ENCODE results near the gene ZNRF2. TPM values are rescaled to one million over a fixed set of nuclear protein-coding genes. Genes with fewer than 3 reads are reported as not detected.

The ZNRF2 gene
- total RNA-seq, 4 donors from 2014 or later = 31.4 to 42.5 (median 39.2) TPM

DNA sequence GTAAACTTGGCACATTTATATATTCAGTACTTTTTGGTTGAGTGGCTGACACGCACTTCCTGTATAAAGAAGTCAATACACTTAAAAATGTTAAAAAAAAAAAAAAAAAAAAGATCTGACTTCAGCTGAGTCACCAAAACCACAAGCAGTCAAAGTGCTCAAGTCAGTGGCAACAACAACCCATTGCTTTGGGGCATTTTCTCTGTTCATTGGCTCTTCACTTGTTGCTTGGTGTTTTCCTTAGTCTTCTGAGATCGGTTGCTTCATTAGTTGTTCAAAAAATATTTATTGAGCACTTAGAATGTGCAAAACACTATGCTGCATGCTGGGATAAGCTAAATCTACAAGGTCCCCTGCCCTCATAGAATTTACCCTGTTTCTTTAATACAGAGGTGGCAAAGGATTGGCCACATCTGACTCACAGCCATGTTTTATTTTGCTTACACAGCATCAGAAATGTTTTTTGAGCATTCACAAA lies 63.7 kb downstream of the ZNRF2 start:
- Histone ChIP-seq H3K27me3 (no peaks in the 10 kb centered on the region), H3K9me3 (no peaks in the 10 kb centered on the region), H3K27ac (peak overlapping the region in 3 of 4 donors; percentile 59 to 79 (median 66)), H3K4me1 (peaks cover 0 to 46% (median 9%) of the 10 kb centered on the region in 4 donors), H3K4me3 (no peak overlapping the region), H3K36me3 (no peaks in the 10 kb centered on the region)
- TF ChIP-seq POLR2A (IDR thresholded peaks at IDR 0.05) (no peak), EP300 (IDR thresholded peaks at IDR 0.05) (peak in 1 of 2 donors; percentile 32), CTCF (IDR thresholded peaks at IDR 0.05) (no peak)
- WGBS, 2 donors = 36 to 42% methylated on average over 2 of the region's 2 CpGs
- no peak for DNase-seq (ENCODE audit: low spot score in 2 of 2)

DNA sequence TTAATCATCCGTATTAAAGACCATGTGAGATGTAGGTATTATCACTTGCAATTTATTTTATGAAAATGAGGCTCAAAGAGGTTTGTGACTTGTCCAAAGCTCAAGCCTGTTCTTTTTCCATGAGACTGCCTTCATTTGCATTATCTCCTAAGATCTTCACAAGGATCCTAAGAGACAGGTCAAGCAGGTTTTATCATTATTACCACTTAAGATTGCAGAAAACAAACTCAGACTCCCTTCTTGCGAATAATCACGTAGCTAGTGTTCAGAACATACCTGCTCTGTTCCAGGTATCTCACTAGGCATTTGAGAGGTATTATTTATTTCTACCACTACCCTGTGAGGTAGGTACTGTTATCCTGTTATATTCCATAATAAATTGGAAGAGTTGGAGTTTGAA lies 64.8 kb downstream of the ZNRF2 start:
- no peaks in the 10 kb centered on the region for H3K36me3 ChIP-seq
- peak overlapping the region in 3 of 4 donors; percentile 59 to 79 (median 66) for H3K27ac ChIP-seq
- peaks cover 0 to 46% (median 9%) of the 10 kb centered on the region in 4 donors for H3K4me1 ChIP-seq
- H3K27me3 ChIP-seq = no peaks in the 10 kb centered on the region
- WGBS, 2 donors = 88 to 94% methylated on average over 3 of the region's 3 CpGs
- no peak for DNase-seq (ENCODE audit: low spot score in 2 of 2)
- TF ChIP-seq POLR2A (IDR thresholded peaks at IDR 0.05) (no peak), CTCF (IDR thresholded peaks at IDR 0.05) (no peak), EP300 (IDR thresholded peaks at IDR 0.05) (no peak)
- H3K9me3 ChIP-seq = no peaks in the 10 kb centered on the region
- no peak overlapping the region for H3K4me3 ChIP-seq

GRCh38 chr7:30349816-30350215 lies 65.4 kb downstream of the ZNRF2 start:
- DNase-seq (ENCODE audit: low spot score in 2 of 2) = no peak
- Histone ChIP-seq H3K9me3 (no peaks in the 10 kb centered on the region), H3K4me1 (peaks cover 0 to 46% (median 9%) of the 10 kb centered on the region in 4 donors), H3K27ac (no peak overlapping the region), H3K4me3 (no peak overlapping the region), H3K27me3 (no peaks in the 10 kb centered on the region), H3K36me3 (no peaks in the 10 kb centered on the region)
- TF ChIP-seq POLR2A (IDR thresholded peaks at IDR 0.05) (no peak), EP300 (IDR thresholded peaks at IDR 0.05) (no peak), CTCF (IDR thresholded peaks at IDR 0.05) (no peak)

- peak overlapping the region in 1 of 4 donors; percentile 48 for H3K27ac ChIP-seq
- 60 to 66% methylated on average over 4 of the region's 4 CpGs for WGBS, 2 donors
- H3K36me3 ChIP-seq = no peaks in the 10 kb centered on the region
- H3K9me3 ChIP-seq = no peaks in the 10 kb centered on the region
- TF ChIP-seq EP300 (IDR thresholded peaks at IDR 0.05) = no peak
- H3K4me1 ChIP-seq = peaks cover 0 to 41% (median 9%) of the 10 kb centered on the region in 4 donors
- H3K4me3 ChIP-seq = no peak overlapping the region
- no peaks in the 10 kb centered on the region for H3K27me3 ChIP-seq
- DNase-seq (ENCODE audit: low spot score in 2 of 2) = no peak
Measured at GRCh38 chr7:30351286-30351685, 66.9 kb downstream of the ZNRF2 start.

- H3K4me1 ChIP-seq = peaks cover 0 to 41% (median 9%) of the 10 kb centered on the region in 4 donors
Measured at GRCh38 chr7:30351724-30352123, 67.3 kb downstream of the ZNRF2 start.

More at GRCh38 chr7:30351724-30352123, 67.3 kb downstream of the ZNRF2 start:
- 47 to 56% methylated on average over 2 of the region's 2 CpGs for WGBS, 2 donors
- no peak for DNase-seq (ENCODE audit: low spot score in 2 of 2)
- Histone ChIP-seq H3K4me3 (no peak overlapping the region), H3K9me3 (no peaks in the 10 kb centered on the region), H3K27me3 (no peaks in the 10 kb centered on the region), H3K27ac (peak overlapping the region in 1 of 4 donors; percentile 48), H3K36me3 (peaks cover 0 to under 1% (median 0%) of the 10 kb centered on the region in 3 donors)
- TF ChIP-seq EP300 (IDR thresholded peaks at IDR 0.05) (no peak), POLR2A (IDR thresholded peaks at IDR 0.05) (no peak), CTCF (IDR thresholded peaks at IDR 0.05) (no peak)

All from tibial nerve (tissue), 4 donors.